SIG-M5 (cell line): ENCODE data around the gene SULT2B1.
"Not testable (repeated sequence)": the region's sequence is repeated elsewhere in the genome, so short reads cannot be mapped to it uniquely, and the experiment has no call there.

Experiments
- DNase-seq: peaks from one replicate; lab custom pipeline; 2025; lab: John Stamatoyannopoulos, UW

Gene SULT2B1

GRCh38 chr19:48551437-48552302, at the start of gene SULT2B1:
Gene SULT2B1 (plus strand): TSS chr19:48552172. CDS start chr19:48552253, 81 bp downstream.
- no peak for DNase-seq

- no peak for DNase-seq
These were observed 49.5 kb upstream of the SULT2B1 start for GRCh38 chr19:48502350-48503018.

- peak; percentile 33 for DNase-seq
These were observed 45.7 kb upstream of the SULT2B1 start for GRCh38 chr19:48506138-48506733.

GRCh38 chr19:48507911-48508439, 44.0 kb upstream of the SULT2B1 start:
- no peak for DNase-seq

- no peak for DNase-seq
These were observed 43.1 kb upstream of the SULT2B1 start for GRCh38 chr19:48508729-48509411.

GRCh38 chr19:48509467-48510194, 42.3 kb upstream of the SULT2B1 start:
- DNase-seq, result no peak

- no peak for DNase-seq
These were observed 41.3 kb upstream of the SULT2B1 start for GRCh38 chr19:48510421-48511268.

- no peak for DNase-seq
These were observed 40.6 kb upstream of the SULT2B1 start for GRCh38 chr19:48511321-48511731.

- no peak for DNase-seq
These were observed 40.0 kb upstream of the SULT2B1 start, which contains the start of gene LMTK3 for GRCh38 chr19:48511800-48512503. Gene LMTK3 (minus strand): TSS chr19:48511835. CDS start chr19:48511576, 259 bp downstream.

GRCh38 chr19:48512504-48513288, 39.3 kb upstream of the SULT2B1 start:
- DNase-seq, result no peak

- peak; percentile 29 for DNase-seq
These were observed 38.5 kb upstream of the SULT2B1 start for GRCh38 chr19:48513289-48514122.

- no peak for DNase-seq
These were observed 37.9 kb upstream of the SULT2B1 start for GRCh38 chr19:48514123-48514458.

- no peak for DNase-seq
These were observed 35.4 kb upstream of the SULT2B1 start for GRCh38 chr19:48516536-48516935.

- DNase-seq, result no peak
These were observed 33.8 kb upstream of the SULT2B1 start for GRCh38 chr19:48518207-48518606.

GRCh38 chr19:48519426-48519825, 32.5 kb upstream of the SULT2B1 start:
- DNase-seq, result not testable (repeated sequence)

GRCh38 chr19:48520134-48520533, 31.8 kb upstream of the SULT2B1 start:
- DNase-seq, result no peak

- no peak for DNase-seq
These were observed 27.8 kb upstream of the SULT2B1 start for GRCh38 chr19:48524221-48524620.

- DNase-seq, result no peak
These were observed 27.2 kb upstream of the SULT2B1 start for GRCh38 chr19:48524732-48525131.
